ENCODE results near the gene PEX11B.

DNA sequence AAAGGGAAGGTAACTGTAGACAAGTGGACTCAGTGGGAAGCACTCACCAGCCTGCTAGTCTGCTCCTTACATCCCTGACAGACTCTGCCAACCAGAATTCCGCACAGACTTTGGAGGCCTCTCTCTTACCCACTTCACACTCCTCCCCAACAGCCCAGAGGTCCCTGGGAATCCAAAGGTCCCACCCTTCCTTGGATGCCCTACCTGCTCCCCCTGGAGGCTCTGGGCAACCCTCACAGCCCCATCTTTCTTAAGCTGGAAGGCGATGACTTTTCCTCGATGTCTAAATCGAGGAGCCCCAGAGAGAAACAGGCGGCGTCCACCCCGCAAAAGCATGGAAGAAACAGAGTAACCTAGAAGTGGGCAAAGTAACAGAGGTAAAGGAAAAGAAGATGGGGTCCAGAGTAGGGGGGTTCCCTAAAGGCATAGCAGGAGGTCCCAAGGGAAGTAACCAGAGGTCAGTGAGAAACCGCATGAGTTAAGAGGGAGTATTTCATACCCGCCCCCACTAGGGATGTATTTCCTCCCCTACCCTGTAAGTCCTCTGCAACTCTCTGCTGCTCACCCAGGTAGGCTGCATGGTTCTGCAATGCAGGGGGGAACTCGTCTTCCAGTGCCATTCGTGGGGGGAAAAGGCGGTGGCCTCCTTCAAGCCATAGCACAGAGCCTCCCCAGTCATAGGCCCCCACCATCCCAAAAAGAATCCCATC is 17.1 kb downstream of the PEX11B start:
- TF ChIP-seq YY1 (IDR thresholded peaks at IDR 0.05; ENCODE audit: insufficient read depth, insufficient read length) (no peak), ZNF274 (IDR thresholded peaks at IDR 0.05; ENCODE audit: low read depth, low read length) (no peak)

All from NT2/D1 (cell line).